Measurements from ENCODE around the gene PALLD.

The PALLD gene

DNA sequence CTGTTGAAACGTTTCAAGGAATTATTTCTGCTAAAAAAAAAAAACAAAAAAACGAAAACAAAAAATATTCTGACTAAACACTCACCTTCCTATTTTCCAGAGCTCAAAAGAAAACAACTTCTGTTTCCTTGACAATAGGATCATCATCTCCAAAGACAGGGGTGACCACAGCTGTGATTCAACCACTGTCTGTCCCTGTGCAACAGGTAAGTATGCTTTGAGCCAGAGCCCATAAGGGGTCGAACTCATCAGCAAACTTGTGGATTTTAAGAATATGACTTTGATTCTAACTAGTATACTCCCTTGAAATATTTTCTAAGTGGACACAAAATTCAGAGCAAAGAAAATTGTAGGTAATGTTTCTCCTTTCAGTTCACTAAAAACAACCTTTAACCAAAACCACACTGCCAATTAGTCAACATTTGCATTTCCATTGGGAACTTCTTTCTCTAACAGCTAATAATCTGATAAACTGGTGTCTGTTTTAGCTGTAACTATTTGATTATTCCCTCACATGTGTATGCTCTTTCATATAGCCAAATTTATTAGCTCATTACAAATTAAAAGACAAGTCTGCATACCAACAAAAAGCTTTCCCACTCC is 186.1 kb downstream of the PALLD start:
- Histone ChIP-seq H3K27ac (ENCODE audit: poor library complexity, severe bottlenecking) (peak overlapping the region; percentile 5), H3K4me1 (ENCODE audit: insufficient read depth, poor library complexity, severe bottlenecking) (peaks cover 7% of the 10 kb centered on the region), H3K9me3 (ENCODE audit: severe bottlenecking) (no peaks in the 10 kb centered on the region), H3K4me3 (ENCODE audit: severe bottlenecking) (no peak overlapping the region), H3K36me3 (ENCODE audit: low read depth) (no peaks in the 10 kb centered on the region), H3K27me3 (ENCODE audit: insufficient read depth, poor library complexity, severe bottlenecking) (no peaks in the 10 kb centered on the region)
- TF ChIP-seq, protein P1, sequence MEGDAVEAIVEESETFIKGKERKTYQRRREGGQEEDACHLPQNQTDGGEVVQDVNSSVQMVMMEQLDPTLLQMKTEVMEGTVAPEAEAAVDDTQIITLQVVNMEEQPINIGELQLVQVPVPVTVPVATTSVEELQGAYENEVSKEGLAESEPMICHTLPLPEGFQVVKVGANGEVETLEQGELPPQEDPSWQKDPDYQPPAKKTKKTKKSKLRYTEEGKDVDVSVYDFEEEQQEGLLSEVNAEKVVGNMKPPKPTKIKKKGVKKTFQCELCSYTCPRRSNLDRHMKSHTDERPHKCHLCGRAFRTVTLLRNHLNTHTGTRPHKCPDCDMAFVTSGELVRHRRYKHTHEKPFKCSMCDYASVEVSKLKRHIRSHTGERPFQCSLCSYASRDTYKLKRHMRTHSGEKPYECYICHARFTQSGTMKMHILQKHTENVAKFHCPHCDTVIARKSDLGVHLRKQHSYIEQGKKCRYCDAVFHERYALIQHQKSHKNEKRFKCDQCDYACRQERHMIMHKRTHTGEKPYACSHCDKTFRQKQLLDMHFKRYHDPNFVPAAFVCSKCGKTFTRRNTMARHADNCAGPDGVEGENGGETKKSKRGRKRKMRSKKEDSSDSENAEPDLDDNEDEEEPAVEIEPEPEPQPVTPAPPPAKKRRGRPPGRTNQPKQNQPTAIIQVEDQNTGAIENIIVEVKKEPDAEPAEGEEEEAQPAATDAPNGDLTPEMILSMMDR (IDR thresholded peaks at IDR 0.05; ENCODE audit: poor library complexity, severe bottlenecking), result no peak
- ATAC-seq (ENCODE audit: low read depth) (no peak), DNase-seq (ENCODE audit: low spot score) (no peak)

- no peaks in the 10 kb centered on the region for H3K9me3 ChIP-seq (ENCODE audit: severe bottlenecking)
- ATAC-seq (ENCODE audit: low read depth) (peak; percentile 78; the same call in 2 of the 3 replicates), DNase-seq (ENCODE audit: low spot score) (no peak)
- TF ChIP-seq, protein P1 (IDR thresholded peaks at IDR 0.05; ENCODE audit: poor library complexity, severe bottlenecking), result no peak
- H3K27me3 ChIP-seq (ENCODE audit: insufficient read depth, poor library complexity, severe bottlenecking), result no peaks in the 10 kb centered on the region
- H3K36me3 ChIP-seq (ENCODE audit: low read depth), result no peaks in the 10 kb centered on the region
- no peak overlapping the region for H3K4me3 ChIP-seq (ENCODE audit: severe bottlenecking)
- peaks cover 7% of the 10 kb centered on the region for H3K4me1 ChIP-seq (ENCODE audit: insufficient read depth, poor library complexity, severe bottlenecking)
- H3K27ac ChIP-seq (ENCODE audit: poor library complexity, severe bottlenecking), result peak overlapping the region; percentile 5
Observed at GRCh38 chr4:168683595-168683994, 186.7 kb downstream of the PALLD start.

DNA sequence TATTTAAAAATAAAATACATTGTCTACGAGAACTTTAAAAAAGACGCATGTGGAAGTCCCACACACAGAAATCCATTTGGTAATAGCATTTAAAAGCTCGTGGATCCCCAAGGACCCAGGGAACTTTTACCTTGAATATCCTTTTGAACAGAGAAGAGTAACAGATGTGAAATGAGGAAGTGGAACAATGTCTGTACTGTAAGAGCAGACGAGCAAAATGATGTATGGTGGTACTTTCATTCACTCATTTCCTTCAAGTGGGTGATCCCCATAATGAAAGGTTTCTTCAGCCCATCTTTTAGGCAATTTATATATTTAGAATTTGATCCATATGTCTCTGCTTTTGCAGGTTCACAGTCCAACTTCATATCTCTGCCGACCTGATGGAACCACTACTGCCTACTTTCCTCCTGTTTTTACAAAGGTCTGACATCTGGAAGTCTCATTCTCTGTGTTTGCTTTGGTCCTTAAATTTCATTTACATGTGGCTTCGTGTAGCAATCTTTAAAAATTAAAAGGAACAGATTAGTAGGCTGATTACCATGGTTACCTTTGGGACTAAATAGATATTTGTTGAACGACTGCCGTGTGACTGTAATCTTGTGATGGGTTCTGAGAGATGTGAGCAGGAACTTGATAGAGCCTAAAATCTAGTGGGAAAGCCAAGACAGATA is 188.4 kb downstream of the PALLD start:
- Histone ChIP-seq H3K27me3 (ENCODE audit: insufficient read depth, poor library complexity, severe bottlenecking) (no peaks in the 10 kb centered on the region), H3K9me3 (ENCODE audit: severe bottlenecking) (no peaks in the 10 kb centered on the region), H3K4me1 (ENCODE audit: insufficient read depth, poor library complexity, severe bottlenecking) (no peaks in the 10 kb centered on the region), H3K36me3 (ENCODE audit: low read depth) (no peaks in the 10 kb centered on the region), H3K27ac (ENCODE audit: poor library complexity, severe bottlenecking) (no peak overlapping the region), H3K4me3 (ENCODE audit: severe bottlenecking) (no peak overlapping the region)
- DNase-seq (ENCODE audit: low spot score) (no peak), ATAC-seq (ENCODE audit: low read depth) (no peak)
- TF ChIP-seq, protein P1 (IDR thresholded peaks at IDR 0.05; ENCODE audit: poor library complexity, severe bottlenecking), result no peak

DNA sequence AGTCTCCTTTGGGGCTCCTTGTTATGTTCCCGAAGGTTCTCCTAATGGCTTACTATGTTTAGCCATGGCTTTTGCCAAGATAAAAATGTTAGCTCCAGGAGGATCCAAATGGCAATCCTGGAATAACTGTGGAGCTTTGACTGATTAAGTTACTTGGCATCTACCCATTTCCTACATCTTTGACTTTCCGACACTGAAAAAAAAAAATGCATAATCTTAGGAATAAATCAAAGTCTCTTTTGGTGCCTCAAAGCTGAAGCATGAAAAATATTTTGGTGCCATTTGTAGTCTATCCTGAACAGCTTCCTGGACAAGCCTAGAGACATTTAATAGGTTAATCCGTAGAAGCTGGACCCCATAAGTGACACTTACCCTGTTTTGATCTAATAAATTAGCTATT is 191.7 kb downstream of the PALLD start:
- ATAC-seq (ENCODE audit: low read depth) (no peak), DNase-seq (ENCODE audit: low spot score) (no peak)
- H3K36me3 ChIP-seq (ENCODE audit: low read depth), result no peaks in the 10 kb centered on the region
- H3K4me3 ChIP-seq (ENCODE audit: severe bottlenecking), result no peak overlapping the region
- TF ChIP-seq, protein P1 (IDR thresholded peaks at IDR 0.05; ENCODE audit: poor library complexity, severe bottlenecking), result no peak
- no peaks in the 10 kb centered on the region for H3K4me1 ChIP-seq (ENCODE audit: insufficient read depth, poor library complexity, severe bottlenecking)
- H3K27ac ChIP-seq (ENCODE audit: poor library complexity, severe bottlenecking), result no peak overlapping the region
- no peaks in the 10 kb centered on the region for H3K9me3 ChIP-seq (ENCODE audit: severe bottlenecking)
- no peaks in the 10 kb centered on the region for H3K27me3 ChIP-seq (ENCODE audit: insufficient read depth, poor library complexity, severe bottlenecking)

GRCh38 chr4:168689791-168690190 is 192.9 kb downstream of the PALLD start:
- ATAC-seq (ENCODE audit: low read depth) (no peak), DNase-seq (ENCODE audit: low spot score) (no peak)
- H3K36me3 ChIP-seq (ENCODE audit: low read depth), result no peaks in the 10 kb centered on the region
- H3K27ac ChIP-seq (ENCODE audit: poor library complexity, severe bottlenecking), result no peak overlapping the region
- TF ChIP-seq, protein P1 (IDR thresholded peaks at IDR 0.05; ENCODE audit: poor library complexity, severe bottlenecking), result no peak
- no peak overlapping the region for H3K4me3 ChIP-seq (ENCODE audit: severe bottlenecking)
- H3K4me1 ChIP-seq (ENCODE audit: insufficient read depth, poor library complexity, severe bottlenecking), result peaks cover 10% of the 10 kb centered on the region
- H3K9me3 ChIP-seq (ENCODE audit: severe bottlenecking), result no peaks in the 10 kb centered on the region
- no peaks in the 10 kb centered on the region for H3K27me3 ChIP-seq (ENCODE audit: insufficient read depth, poor library complexity, severe bottlenecking)

All from RWPE2 (cell line).